ENCODE measurements around the gene CCDC177. TPM values are rescaled to one million over a fixed set of nuclear protein-coding genes. Genes with fewer than 3 reads are reported as not detected.
A peak's percentile ranks its signal among the peaks of the same experiment; 100 is the strongest.

The CCDC177 gene
- total RNA-seq, 1 experiment from 2014 or later: 0.82 TPM

- CTCF ChIA-PET: interaction anchor here (3.4 kb wide), 1 partner anchor 34 kb away, joined by 26 read pairs; no protein-coding TSS in a partner anchor
- peak overlapping the region; percentile 60 for H3K4me3 Mint-ChIP-seq (ENCODE audit: unreplicated experiment)
- peaks cover 9% of the 10 kb centered on the region for H3K27me3 Mint-ChIP-seq (ENCODE audit: insufficient read depth, unreplicated experiment)
- peaks cover 46% of the 10 kb centered on the region for H3K4me1 ChIP-seq
- TF ChIP-seq CTCF (IDR thresholded peaks at IDR 0.05; ENCODE audit: insufficient read depth in 1 of 2, low read depth in 1 of 2, low read length in 1 of 2, severe bottlenecking in 1 of 2, unreplicated experiment in 1 of 2): no peak
- H3K36me3 ChIP-seq (ENCODE audit: control insufficient read depth, insufficient read depth, low read length): no peaks in the 10 kb centered on the region
- DNase-seq: peak; percentile 65 to 69
- H3K4me1 Mint-ChIP-seq (ENCODE audit: low read depth, unreplicated experiment): peaks cover 20% of the 10 kb centered on the region
- no peak overlapping the region for H3K27ac Mint-ChIP-seq (ENCODE audit: unreplicated experiment)
- H3K36me3 Mint-ChIP-seq (ENCODE audit: insufficient read depth, unreplicated experiment): peaks cover 4% of the 10 kb centered on the region
- POLR2A ChIA-PET: no interaction called here
- BruUV-seq (replicated peaks): no TSS peak
- intact Hi-C loops (cut with micrococcal nuclease; ENCODE audit: unreplicated experiment): loop anchor here (5.0 kb wide), 1 partner anchor 328 kb away; no protein-coding TSS in a partner anchor
- no peaks in the 10 kb centered on the region; the same call in 1 of the 2 replicates for H3K27me3 ChIP-seq (replicated peaks; ENCODE audit: control insufficient read depth, insufficient read depth, low read length)
- H3K9me3 Mint-ChIP-seq (ENCODE audit: unreplicated experiment): no peaks in the 10 kb centered on the region
- H3K9me3 ChIP-seq: no peaks in the 10 kb centered on the region
- no peak overlapping the region for H3K4me3 ChIP-seq (ENCODE audit: low read depth, low read length)
Observed at GRCh38 chr14:69569859-69570258, 4.8 kb downstream of the CCDC177 start.

- peaks cover 13% of the 10 kb centered on the region for H3K27me3 Mint-ChIP-seq (ENCODE audit: insufficient read depth, unreplicated experiment)
- H3K4me3 Mint-ChIP-seq (ENCODE audit: unreplicated experiment): no peak overlapping the region
- TF ChIP-seq CTCF (IDR thresholded peaks at IDR 0.05; ENCODE audit: insufficient read depth in 1 of 2, low read depth in 1 of 2, low read length in 1 of 2, severe bottlenecking in 1 of 2, unreplicated experiment in 1 of 2): no peak
- H3K4me1 Mint-ChIP-seq (ENCODE audit: low read depth, unreplicated experiment): peaks cover 14% of the 10 kb centered on the region
- Histone ChIP-seq H3K27me3 (replicated peaks; ENCODE audit: control insufficient read depth, insufficient read depth, low read length) (no peaks in the 10 kb centered on the region; the same call in 1 of the 2 replicates), H3K9me3 (no peaks in the 10 kb centered on the region), H3K4me3 (ENCODE audit: low read depth, low read length) (no peak overlapping the region), H3K36me3 (ENCODE audit: control insufficient read depth, insufficient read depth, low read length) (no peaks in the 10 kb centered on the region), H3K4me1 (peaks cover 33% of the 10 kb centered on the region)
- no peaks in the 10 kb centered on the region for H3K9me3 Mint-ChIP-seq (ENCODE audit: unreplicated experiment)
- no peaks in the 10 kb centered on the region for H3K36me3 Mint-ChIP-seq (ENCODE audit: insufficient read depth, unreplicated experiment)
- POLR2A ChIA-PET: no interaction called here
- CTCF ChIA-PET: no interaction called here
- intact Hi-C loops (cut with micrococcal nuclease; ENCODE audit: unreplicated experiment): no loop called here
- no peak for DNase-seq
- no peak overlapping the region for H3K27ac Mint-ChIP-seq (ENCODE audit: unreplicated experiment)
- no TSS peak for BruUV-seq (replicated peaks)
Observed at GRCh38 chr14:69567563-69567962, 7.1 kb downstream of the CCDC177 start.

- ChIA-PET CTCF (no interaction called here), POLR2A (no interaction called here)
- Mint-ChIP-seq H3K27me3 (ENCODE audit: insufficient read depth, unreplicated experiment) (peaks cover 20% of the 10 kb centered on the region), H3K27ac (ENCODE audit: unreplicated experiment) (no peak overlapping the region), H3K4me3 (ENCODE audit: unreplicated experiment) (no peak overlapping the region), H3K4me1 (ENCODE audit: low read depth, unreplicated experiment) (no peaks in the 10 kb centered on the region), H3K9me3 (ENCODE audit: unreplicated experiment) (no peaks in the 10 kb centered on the region), H3K36me3 (ENCODE audit: insufficient read depth, unreplicated experiment) (no peaks in the 10 kb centered on the region)
- Histone ChIP-seq H3K4me1 (no peaks in the 10 kb centered on the region), H3K27me3 (replicated peaks; ENCODE audit: control insufficient read depth, insufficient read depth, low read length) (no peaks in the 10 kb centered on the region; the same call in 1 of the 2 replicates), H3K36me3 (ENCODE audit: control insufficient read depth, insufficient read depth, low read length) (no peaks in the 10 kb centered on the region), H3K4me3 (ENCODE audit: low read depth, low read length) (no peak overlapping the region), H3K9me3 (no peaks in the 10 kb centered on the region)
- no TSS peak for BruUV-seq (replicated peaks)
- TF ChIP-seq CTCF (IDR thresholded peaks at IDR 0.05; ENCODE audit: insufficient read depth in 1 of 2, low read depth in 1 of 2, low read length in 1 of 2, severe bottlenecking in 1 of 2, unreplicated experiment in 1 of 2): no peak
- no peak for DNase-seq
- intact Hi-C loops (cut with micrococcal nuclease; ENCODE audit: unreplicated experiment): no loop called here
Observed at GRCh38 chr14:69561893-69562292, 12.8 kb downstream of the CCDC177 start.

Measured in Caco-2 (cell line).